IMR-90 (cell line): ENCODE results near the gene APBB1IP.

Experiments
- CTCF ChIP-seq: conservative IDR thresholded peaks from 2 replicates; pipeline ENCODE4 v1.5.1; 2012; ENCODE audit warnings: mild to moderate bottlenecking, low read depth, low read length, improper control_type of control experiment
- POLR2A ChIP-seq: IDR thresholded peaks from 2 replicates; pipeline ENCODE4 v1.6.1; 2012; ENCODE audit warnings: mild to moderate bottlenecking, low read depth, low read length
- RAD21 ChIP-seq: IDR thresholded peaks from 2 replicates; pipeline ENCODE4 v1.6.1; 2012; ENCODE audit warnings: low read length, improper control_type of control experiment

- TF ChIP-seq CTCF (no peak), POLR2A (no peak), RAD21 (no peak)
Measured at GRCh38 chr10:26391701-26392695, 46.1 kb upstream of the APBB1IP start.
